HG02884 (cell line): ENCODE results near the gene SHROOM2.
"Not testable (repeated sequence)": the region's sequence is repeated elsewhere in the genome, so short reads cannot be mapped to it uniquely, and the experiment has no call there.

ENCODE experiments used
- ATAC-seq: cut with Tn5 transposase; IDR thresholded peaks from one replicate; pipeline ENCODE4 v1.9.1; 2021; ENCODE audit warnings: mild to moderate bottlenecking, moderate library complexity; ENCODE audit not compliant: unreplicated experiment

The SHROOM2 gene

GRCh38 chrX:9785254-9785943, 830 bp upstream of the SHROOM2 start:
- no peak for ATAC-seq

DNA sequence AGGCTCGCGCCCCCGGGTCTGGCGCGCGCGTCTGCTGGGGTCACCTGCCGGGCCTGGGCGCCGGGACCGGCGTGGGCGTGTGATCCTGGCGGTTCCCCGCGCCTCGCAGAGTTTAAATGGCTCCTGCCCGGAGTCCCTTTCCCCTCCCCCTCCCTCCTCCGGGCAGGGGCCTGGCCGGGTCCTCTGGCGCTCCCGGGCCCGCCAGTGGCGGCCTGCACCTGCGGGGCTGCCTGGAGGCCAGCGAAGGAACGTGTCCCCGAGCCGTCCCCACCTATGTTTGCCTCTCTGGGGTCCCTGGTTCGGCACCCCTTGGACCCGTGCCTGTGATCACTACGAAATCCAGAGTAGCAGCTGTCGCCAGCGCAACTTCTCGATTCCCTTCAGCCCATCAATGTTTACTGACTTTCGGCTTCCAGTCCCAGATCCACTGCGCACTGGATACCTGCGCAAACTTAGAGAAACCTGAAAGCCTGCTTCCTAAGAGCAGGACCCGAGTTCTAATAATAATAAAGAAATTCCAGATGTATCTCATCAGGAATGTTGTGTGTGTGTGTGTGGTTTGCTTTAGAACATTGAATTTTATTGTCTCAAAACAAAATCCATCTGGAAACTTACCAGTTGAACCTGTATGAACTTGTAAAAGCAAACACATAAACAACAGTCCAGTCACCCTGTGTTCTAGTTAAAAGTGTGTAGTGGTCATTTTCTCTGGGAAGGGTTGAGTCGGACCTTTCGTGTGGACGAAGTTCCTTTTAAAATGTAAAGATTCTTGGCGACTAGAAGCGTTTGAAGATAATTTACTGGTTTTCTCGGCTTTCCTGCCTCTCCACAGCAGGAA, 788 bp downstream of the SHROOM2 start:
- ATAC-seq, result no peak

DNA sequence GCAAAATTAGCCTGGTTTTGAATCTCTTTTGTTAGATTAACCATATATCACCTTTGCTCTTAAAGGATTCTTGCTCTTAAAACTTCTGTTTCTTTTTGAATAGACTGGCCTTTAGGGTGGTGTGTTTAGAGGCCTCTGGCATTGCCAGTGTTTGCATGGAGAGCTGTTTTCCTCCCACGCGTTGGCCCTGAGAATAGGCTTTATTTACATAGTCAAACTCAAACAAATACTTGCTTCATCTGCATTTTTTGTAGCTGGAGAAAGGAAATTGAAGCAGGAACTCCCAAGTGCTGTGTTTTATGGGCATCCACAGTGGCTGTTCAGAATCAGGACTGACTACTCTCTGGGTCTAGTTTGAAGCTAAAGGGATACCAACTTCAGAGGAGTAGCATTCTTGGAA, 2.7 kb downstream of the SHROOM2 start:
- ATAC-seq, result no peak

DNA sequence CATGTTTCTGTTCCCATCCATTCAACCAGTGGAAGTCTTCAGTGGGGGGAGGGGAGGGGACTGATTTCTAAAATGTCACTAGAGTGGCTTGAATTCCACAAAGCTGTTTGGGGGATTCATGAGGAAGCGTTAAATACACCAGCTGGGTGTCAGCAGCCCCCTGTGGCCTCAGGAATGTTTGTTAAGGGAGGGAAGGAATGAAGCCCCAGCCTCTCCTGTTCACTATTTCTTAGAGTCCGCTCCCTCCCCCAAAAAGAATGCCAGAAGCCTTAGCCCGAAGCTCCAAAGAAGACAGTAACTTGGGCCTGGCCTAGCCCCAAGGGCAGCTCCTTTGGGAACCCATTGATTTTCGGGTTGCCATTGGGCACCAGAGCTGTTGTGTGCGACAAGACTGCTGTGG, 3.3 kb downstream of the SHROOM2 start:
- no peak for ATAC-seq

DNA sequence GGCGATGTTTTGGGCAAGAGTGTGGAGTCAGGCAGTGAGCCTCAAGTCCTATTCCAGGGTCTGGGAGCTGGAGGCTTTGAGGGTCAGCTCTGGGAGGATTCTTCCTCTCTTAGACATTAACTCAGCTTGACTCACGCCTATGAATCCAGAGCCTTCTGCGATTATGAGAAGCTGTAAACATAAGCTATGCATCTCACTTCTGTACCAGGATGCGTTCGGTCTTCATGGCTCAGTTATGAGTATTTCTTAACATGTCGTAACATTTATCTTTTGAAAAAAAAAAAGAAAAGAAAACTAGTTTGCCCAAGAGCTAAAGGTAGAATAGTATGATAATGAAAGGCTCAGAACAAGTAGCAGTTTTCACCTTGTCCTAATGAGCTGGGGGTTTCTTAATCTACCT, 4.6 kb downstream of the SHROOM2 start:
- no peak for ATAC-seq

GRCh38 chrX:9794495-9794894, 8.3 kb downstream of the SHROOM2 start:
- no peak for ATAC-seq

DNA sequence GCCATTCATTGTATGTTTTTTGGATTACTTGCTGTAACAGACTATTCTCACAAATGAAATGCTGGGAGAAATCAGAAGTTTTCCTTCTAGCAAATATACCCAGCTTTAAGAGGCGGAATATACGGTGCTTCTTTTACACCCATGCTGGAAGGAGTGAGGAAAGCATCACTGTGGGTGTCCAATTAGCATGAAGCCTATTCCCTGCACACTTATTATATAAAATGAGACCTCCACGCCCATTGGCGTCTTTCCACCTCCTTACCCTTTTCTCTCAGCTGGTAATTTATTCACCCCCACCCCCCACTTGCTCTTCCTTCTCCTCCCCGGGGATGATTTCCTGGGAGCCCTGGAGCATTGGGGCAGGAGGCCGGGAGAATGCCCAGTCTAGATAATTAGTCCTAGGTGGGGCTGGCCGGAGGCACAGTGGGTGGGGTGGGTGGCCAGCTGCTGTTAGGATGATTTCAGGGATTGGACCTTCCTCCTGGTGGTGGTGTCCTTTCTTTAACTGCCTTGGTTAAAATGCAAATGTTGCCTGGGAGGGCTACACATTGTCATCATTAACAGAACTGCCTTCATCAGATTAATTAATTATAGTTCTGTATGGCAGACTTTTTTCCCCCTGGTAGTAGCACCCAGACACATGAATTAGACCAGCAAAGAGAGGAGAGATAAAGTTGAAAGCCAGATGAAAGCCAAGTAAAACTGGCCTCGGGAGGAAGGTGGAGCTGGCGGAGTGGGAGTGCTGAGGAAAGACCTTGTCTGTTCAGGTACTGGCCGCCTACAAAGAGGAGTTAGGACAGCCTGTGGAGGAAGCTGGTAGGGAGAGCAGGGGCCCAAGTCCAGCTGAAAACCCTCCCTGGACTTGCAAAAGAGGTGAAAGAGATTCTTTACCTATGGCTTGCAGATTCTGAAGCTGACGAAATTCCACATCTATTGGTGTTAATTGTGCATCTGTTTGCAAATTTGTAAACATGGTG, 11.4 kb downstream of the SHROOM2 start:
- ATAC-seq, result no peak

- no peak for ATAC-seq
Observed at GRCh38 chrX:9802737-9803136, 16.5 kb downstream of the SHROOM2 start.

DNA sequence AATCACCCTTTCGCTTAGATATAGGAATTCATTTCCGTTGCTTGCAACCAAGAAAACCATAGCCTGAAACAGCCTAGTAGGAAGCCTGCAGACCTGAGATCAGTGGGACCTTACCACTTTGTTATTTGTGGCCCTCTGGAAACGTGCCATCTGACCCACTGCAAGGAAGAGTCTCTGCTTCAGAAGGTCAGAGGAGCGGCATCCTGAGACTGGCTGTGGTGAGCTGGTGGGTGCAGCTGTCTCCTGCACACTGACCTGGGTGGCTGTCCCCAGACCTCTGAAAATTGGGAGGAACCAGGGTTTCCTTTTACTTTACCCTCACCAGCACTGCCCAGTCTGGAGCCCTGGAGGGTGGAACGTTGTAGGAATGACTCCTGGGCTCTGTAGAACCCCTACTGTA, 18.2 kb downstream of the SHROOM2 start:
- no peak for ATAC-seq

DNA sequence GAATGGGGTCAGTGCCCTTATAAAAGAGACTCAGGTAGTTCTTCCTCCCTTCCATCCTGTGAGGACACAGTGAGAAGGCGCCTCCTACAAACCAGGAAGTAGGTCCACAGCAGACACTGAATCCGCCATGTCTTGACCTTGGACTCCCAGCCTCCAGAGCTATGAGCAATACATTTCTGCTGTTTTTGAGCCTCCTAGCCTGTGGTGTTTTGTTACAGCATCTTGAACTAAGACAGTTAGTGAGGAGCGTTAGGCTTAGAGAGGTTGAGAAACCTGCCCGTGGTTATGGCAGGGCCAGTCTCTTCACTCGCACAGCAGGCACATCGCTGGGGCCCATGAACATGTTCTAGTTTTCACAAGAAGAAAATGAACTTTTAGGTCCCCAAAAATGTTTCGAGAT, 19.7 kb downstream of the SHROOM2 start:
- no peak for ATAC-seq

DNA sequence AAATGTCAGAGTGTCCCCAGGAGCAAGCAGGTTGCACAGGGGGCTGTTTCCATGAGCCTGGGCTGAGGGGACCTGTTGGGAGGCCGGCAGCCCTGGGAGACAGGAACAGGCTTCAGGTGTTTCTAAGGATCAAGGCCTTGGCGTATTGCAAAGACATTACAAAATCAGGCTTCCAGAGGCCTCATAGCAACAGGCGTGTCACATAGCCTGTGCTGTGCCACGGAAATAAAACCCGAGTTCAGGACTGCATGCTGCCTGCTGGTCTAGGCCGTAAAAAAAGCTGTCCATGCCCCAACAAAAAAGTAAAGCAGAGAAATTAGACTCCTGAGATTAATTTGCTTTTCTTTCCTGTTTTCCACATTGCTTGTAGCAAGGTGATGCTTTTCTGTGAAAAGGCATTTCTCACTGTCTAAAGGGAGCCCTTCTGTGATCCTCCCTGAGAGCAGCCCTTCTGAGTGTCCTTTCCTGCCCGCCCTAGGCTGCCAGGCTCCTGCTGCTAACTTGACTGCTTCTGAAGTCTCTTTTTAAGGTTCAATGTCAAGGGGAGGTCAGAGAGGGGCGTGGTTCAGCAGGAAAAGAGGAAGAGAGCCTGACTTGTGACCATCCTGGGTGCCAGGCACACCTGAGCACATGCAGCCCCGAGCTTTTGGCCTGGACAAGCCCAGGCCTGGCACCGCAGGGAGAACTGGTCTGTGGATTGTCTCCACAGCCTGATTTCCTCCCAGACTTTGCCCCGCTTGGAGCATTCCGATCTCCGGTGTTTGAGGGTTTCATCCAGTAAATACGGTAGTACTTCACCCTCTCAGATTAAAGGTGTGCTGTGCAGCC, 21.3 kb downstream of the SHROOM2 start:
- no peak for ATAC-seq

DNA sequence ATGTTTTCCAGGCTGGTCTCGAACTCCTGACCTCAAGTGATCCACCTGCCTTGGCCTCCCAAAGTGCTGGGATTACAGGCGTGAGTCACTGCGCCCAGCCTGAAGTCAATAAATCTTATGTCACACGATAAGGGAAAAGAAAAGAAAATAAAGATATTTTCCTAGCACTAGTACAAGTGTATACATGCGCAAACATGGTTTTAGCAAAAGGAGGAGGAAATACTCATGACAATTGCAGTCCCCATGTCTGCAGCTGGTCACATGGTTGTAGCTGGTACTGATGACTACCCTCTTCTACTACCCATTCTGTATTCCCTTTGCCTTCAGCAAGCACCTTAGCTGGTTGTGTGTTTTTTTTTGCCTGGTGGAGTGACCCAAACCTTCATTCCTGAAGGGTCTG, 23.6 kb downstream of the SHROOM2 start:
- not testable (repeated sequence) for ATAC-seq

DNA sequence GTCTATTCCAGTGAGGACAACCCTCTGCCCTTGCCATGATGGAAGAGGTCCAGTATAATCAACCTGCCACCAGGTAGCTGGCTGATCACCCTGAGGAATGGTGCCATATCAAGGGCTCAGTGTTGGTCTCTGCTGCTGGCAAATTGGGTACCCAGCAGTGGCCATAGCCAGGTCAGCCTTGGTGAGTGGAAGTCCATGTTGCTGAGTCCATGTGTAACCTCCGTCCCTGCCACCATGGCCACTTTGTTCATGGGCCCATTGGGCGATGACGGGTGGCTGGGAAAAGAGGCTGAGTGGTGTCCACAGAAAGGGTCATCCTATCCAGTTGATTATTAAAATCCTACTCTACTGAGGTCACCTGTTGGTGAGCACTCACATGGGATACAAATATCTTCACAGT, 24.9 kb downstream of the SHROOM2 start:
- not testable (repeated sequence) for ATAC-seq

DNA sequence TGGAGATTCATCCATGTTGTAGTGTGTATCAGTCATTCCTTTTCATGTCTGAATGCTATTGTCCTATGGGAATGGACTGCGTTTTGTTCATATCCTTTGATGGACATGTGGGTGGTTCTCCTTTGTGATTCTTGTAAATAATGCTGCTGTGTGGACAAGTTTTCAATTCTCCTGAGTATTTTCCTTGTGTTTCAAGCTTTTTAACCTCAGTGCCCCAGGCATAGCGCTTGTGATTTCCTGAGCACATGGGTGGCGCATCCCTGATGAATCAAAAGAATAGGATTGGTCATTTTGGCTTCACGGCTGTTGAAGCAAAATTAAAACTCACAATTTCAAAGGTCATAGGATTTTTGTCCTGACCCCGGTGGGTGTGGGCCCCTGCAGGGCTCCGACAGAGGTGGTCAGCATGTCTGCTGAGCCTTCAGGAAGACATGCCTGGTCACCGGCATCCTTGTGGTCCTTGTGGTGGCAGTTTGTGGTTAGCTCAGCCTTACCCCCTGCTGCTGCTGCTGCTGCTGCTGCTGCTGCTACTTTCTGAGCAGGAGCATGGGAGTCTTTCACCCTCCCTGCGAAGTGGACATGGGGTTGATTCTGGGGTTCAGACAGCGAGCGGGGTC, 30.0 kb downstream of the SHROOM2 start:
- no peak for ATAC-seq

DNA sequence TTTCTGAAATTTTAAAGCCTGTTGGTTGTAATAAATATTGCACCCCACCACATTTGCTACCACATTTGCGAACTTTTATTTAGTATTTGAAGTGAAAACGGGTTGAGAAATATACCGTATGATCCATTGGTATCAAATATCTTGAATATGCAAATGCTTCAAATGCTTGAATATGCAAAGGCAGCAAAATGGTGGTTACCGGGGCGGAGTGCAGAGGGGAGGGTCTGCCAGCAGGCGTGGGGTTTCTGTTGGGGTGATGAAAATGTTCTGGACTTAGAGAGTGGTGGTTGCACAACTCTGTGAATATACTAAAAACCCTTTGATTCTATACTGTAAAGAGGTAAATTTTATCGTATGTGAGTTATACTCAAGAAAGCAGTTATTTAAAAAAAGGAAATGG, 35.3 kb downstream of the SHROOM2 start:
- ATAC-seq, result no peak

GRCh38 chrX:9824554-9824953, 38.3 kb downstream of the SHROOM2 start:
- ATAC-seq, result no peak

DNA sequence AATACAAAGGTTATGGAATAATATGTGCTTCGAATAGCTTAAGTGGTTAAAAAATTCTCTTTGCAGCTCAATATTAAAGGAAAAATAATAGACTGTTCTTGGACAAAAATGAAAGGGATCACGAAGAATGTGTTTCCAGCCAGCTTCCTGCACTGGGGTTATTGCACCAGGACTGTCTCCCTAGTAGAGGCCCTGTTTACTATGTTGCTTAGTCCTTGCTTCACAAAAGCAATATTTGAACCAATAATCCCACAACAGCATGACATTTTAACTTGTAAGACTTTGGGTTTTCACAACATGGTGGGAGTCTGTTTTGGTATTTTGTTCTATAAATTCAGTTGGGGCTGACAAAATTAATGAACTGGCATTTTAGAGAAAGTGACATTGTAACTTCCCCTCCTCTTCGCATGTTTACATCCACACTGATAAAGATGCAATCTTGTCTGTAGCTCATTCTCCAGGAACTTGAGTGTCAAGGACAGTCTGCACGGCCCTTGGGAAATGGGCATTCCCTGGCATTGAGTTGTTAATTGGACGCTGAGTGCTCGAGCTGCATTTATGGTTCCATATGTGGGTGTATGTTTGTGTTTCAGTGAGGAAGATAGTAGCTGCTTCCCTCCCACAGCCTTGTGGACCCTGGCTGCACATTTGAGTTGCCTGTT, 39.0 kb downstream of the SHROOM2 start:
- no peak for ATAC-seq

DNA sequence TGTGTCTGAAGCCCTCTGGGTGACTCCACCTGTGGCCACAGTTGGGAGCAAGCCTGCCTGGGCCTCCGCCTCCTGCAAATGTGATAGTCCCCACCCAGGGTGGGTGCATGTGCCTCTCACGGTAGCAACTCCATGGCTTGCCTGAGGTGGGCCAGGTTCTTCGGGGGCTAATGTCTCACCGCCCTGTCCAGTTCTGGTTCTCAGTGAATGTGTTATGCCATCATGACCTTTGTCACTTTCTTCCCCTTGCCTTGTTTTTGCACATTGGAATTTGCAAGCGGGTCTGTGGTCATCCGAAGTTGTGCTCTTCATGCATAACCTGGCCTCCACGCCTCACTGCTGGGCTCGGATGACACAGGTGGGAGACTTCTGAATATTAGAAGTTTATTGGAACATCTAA, 39.7 kb downstream of the SHROOM2 start:
- ATAC-seq, result no peak
